ENCODE measurements around the gene ATXN1.

Gene ATXN1

GRCh38 chr6:16677458-16677857 lies 83.8 kb downstream of the ATXN1 start:
- no peak overlapping the region for H2BK15ac ChIP-seq (replicated peaks; ENCODE audit: low read depth)
- no peaks in the 10 kb centered on the region for H3K4me1 ChIP-seq (ENCODE audit: control insufficient read depth, low read depth, low read length)
- peak; percentile 4 for DNase-seq
- WGBS (ENCODE audit: extremely low coverage, insufficient coverage, low lambda C conversion rate): no CpG with 5 or more reads among the region's 2 CpGs
- H3K36me3 ChIP-seq (ENCODE audit: control insufficient read depth, insufficient read depth, low read length): no peaks in the 10 kb centered on the region
- no peak overlapping the region for H3K4me3 ChIP-seq (ENCODE audit: low read length)
- no peak overlapping the region for H3K18ac ChIP-seq (ENCODE audit: low read length)
- H3K27ac ChIP-seq (ENCODE audit: low read depth, low read length): no peak overlapping the region
- H2AK5ac ChIP-seq (ENCODE audit: low read length): no peak overlapping the region
- H3K23ac ChIP-seq (ENCODE audit: low read length): no peak overlapping the region
- no peaks in the 10 kb centered on the region for H3K79me2 ChIP-seq (ENCODE audit: control insufficient read depth, insufficient read depth, low read length)
- H3K79me1 ChIP-seq (ENCODE audit: low read length): no peaks in the 10 kb centered on the region
- no peak overlapping the region for H4K8ac ChIP-seq (ENCODE audit: low read depth, low read length)
- H3K4ac ChIP-seq (ENCODE audit: low read depth, low read length): no peak overlapping the region
- H2BK120ac ChIP-seq (ENCODE audit: low read depth, low read length): no peak overlapping the region
- H3K56ac ChIP-seq (ENCODE audit: low read length): no peak overlapping the region
- H3K9ac ChIP-seq (ENCODE audit: low read length): no peak overlapping the region
- H2BK5ac ChIP-seq (ENCODE audit: low read length): no peak overlapping the region
- H3K27me3 ChIP-seq (ENCODE audit: insufficient read depth, low read length, poor library complexity): no peaks in the 10 kb centered on the region
- no peak overlapping the region for H4K5ac ChIP-seq (ENCODE audit: low read length)
- no peak overlapping the region for H3K4me2 ChIP-seq (ENCODE audit: low read length)

GRCh38 chr6:16676978-16677377 lies 84.3 kb downstream of the ATXN1 start:
- no peak overlapping the region for H2BK120ac ChIP-seq (ENCODE audit: low read depth, low read length)
- no peak overlapping the region for H3K27ac ChIP-seq (ENCODE audit: low read depth, low read length)
- DNase-seq: peak; percentile 88
- H2BK5ac ChIP-seq (ENCODE audit: low read length): no peak overlapping the region
- peaks cover 2% of the 10 kb centered on the region for H3K4me1 ChIP-seq (ENCODE audit: control insufficient read depth, low read depth, low read length)
- H3K4ac ChIP-seq (ENCODE audit: low read depth, low read length): no peak overlapping the region
- H2BK15ac ChIP-seq (replicated peaks; ENCODE audit: low read depth): no peak overlapping the region
- no peak overlapping the region for H3K4me2 ChIP-seq (ENCODE audit: low read length)
- H3K79me2 ChIP-seq (ENCODE audit: control insufficient read depth, insufficient read depth, low read length): no peaks in the 10 kb centered on the region
- H3K23ac ChIP-seq (ENCODE audit: low read length): no peak overlapping the region
- H3K4me3 ChIP-seq (ENCODE audit: low read length): no peak overlapping the region
- H4K5ac ChIP-seq (ENCODE audit: low read length): no peak overlapping the region
- WGBS (ENCODE audit: extremely low coverage, insufficient coverage, low lambda C conversion rate): no CpG with 5 or more reads among the region's 6 CpGs
- H3K9ac ChIP-seq (ENCODE audit: low read length): no peak overlapping the region
- no peaks in the 10 kb centered on the region for H3K36me3 ChIP-seq (ENCODE audit: control insufficient read depth, insufficient read depth, low read length)
- no peaks in the 10 kb centered on the region for H3K79me1 ChIP-seq (ENCODE audit: low read length)
- H4K8ac ChIP-seq (ENCODE audit: low read depth, low read length): no peak overlapping the region
- H3K18ac ChIP-seq (ENCODE audit: low read length): no peak overlapping the region
- H2AK5ac ChIP-seq (ENCODE audit: low read length): no peak overlapping the region
- H3K27me3 ChIP-seq (ENCODE audit: insufficient read depth, low read length, poor library complexity): no peaks in the 10 kb centered on the region
- H3K56ac ChIP-seq (ENCODE audit: low read length): no peak overlapping the region

GRCh38 chr6:16676376-16676775 lies 84.9 kb downstream of the ATXN1 start:
- no peaks in the 10 kb centered on the region for H3K27me3 ChIP-seq (ENCODE audit: insufficient read depth, low read length, poor library complexity)
- no peak overlapping the region for H3K4ac ChIP-seq (ENCODE audit: low read depth, low read length)
- no peak overlapping the region for H4K5ac ChIP-seq (ENCODE audit: low read length)
- no peaks in the 10 kb centered on the region for H3K79me2 ChIP-seq (ENCODE audit: control insufficient read depth, insufficient read depth, low read length)
- H3K36me3 ChIP-seq (ENCODE audit: control insufficient read depth, insufficient read depth, low read length): no peaks in the 10 kb centered on the region
- peaks cover 2% of the 10 kb centered on the region for H3K4me1 ChIP-seq (ENCODE audit: control insufficient read depth, low read depth, low read length)
- H2BK5ac ChIP-seq (ENCODE audit: low read length): no peak overlapping the region
- no peak overlapping the region for H3K23ac ChIP-seq (ENCODE audit: low read length)
- no peak overlapping the region for H2BK120ac ChIP-seq (ENCODE audit: low read depth, low read length)
- no peak overlapping the region for H3K56ac ChIP-seq (ENCODE audit: low read length)
- no peaks in the 10 kb centered on the region for H3K79me1 ChIP-seq (ENCODE audit: low read length)
- no peak overlapping the region for H2AK5ac ChIP-seq (ENCODE audit: low read length)
- H3K18ac ChIP-seq (ENCODE audit: low read length): no peak overlapping the region
- no peak overlapping the region for H4K8ac ChIP-seq (ENCODE audit: low read depth, low read length)
- no CpG with 5 or more reads among the region's 2 CpGs for WGBS (ENCODE audit: extremely low coverage, insufficient coverage, low lambda C conversion rate)
- no peak overlapping the region for H3K4me2 ChIP-seq (ENCODE audit: low read length)
- H2BK15ac ChIP-seq (replicated peaks; ENCODE audit: low read depth): no peak overlapping the region
- DNase-seq: no peak
- H3K9ac ChIP-seq (ENCODE audit: low read length): no peak overlapping the region
- no peak overlapping the region for H3K27ac ChIP-seq (ENCODE audit: low read depth, low read length)
- H3K4me3 ChIP-seq (ENCODE audit: low read length): no peak overlapping the region

GRCh38 chr6:16674801-16675392 lies 86.4 kb downstream of the ATXN1 start:
- Histone ChIP-seq H2AK5ac (ENCODE audit: low read length) (no peak overlapping the region), H4K5ac (ENCODE audit: low read length) (no peak overlapping the region), H2BK15ac (replicated peaks; ENCODE audit: low read depth) (no peak overlapping the region), H3K18ac (ENCODE audit: low read length) (peak overlapping the region; percentile 30), H3K9ac (ENCODE audit: low read length) (no peak overlapping the region), H3K4ac (ENCODE audit: low read depth, low read length) (no peak overlapping the region), H3K79me2 (ENCODE audit: control insufficient read depth, insufficient read depth, low read length) (no peaks in the 10 kb centered on the region), H3K27me3 (ENCODE audit: insufficient read depth, low read length, poor library complexity) (no peaks in the 10 kb centered on the region), H3K4me1 (ENCODE audit: control insufficient read depth, low read depth, low read length) (peaks cover 2% of the 10 kb centered on the region), H3K4me3 (ENCODE audit: low read length) (no peak overlapping the region), H3K79me1 (ENCODE audit: low read length) (no peaks in the 10 kb centered on the region), H4K8ac (ENCODE audit: low read depth, low read length) (no peak overlapping the region), H2BK120ac (ENCODE audit: low read depth, low read length) (no peak overlapping the region), H3K27ac (ENCODE audit: low read depth, low read length) (no peak overlapping the region), H3K36me3 (ENCODE audit: control insufficient read depth, insufficient read depth, low read length) (no peaks in the 10 kb centered on the region), H3K56ac (ENCODE audit: low read length) (no peak overlapping the region), H3K23ac (ENCODE audit: low read length) (no peak overlapping the region), H3K4me2 (ENCODE audit: low read length) (no peak overlapping the region), H2BK5ac (ENCODE audit: low read length) (no peak overlapping the region)
- DNase-seq: peak; percentile 33
- WGBS (ENCODE audit: extremely low coverage, insufficient coverage, low lambda C conversion rate): no CpG with 5 or more reads among the region's 4 CpGs

- Histone ChIP-seq H3K36me3 (ENCODE audit: control insufficient read depth, insufficient read depth, low read length) (no peaks in the 10 kb centered on the region), H3K79me2 (ENCODE audit: control insufficient read depth, insufficient read depth, low read length) (no peaks in the 10 kb centered on the region), H3K27ac (ENCODE audit: low read depth, low read length) (no peak overlapping the region), H4K8ac (ENCODE audit: low read depth, low read length) (no peak overlapping the region), H3K56ac (ENCODE audit: low read length) (no peak overlapping the region), H3K23ac (ENCODE audit: low read length) (no peak overlapping the region), H2BK15ac (replicated peaks; ENCODE audit: low read depth) (no peak overlapping the region), H3K27me3 (ENCODE audit: insufficient read depth, low read length, poor library complexity) (no peaks in the 10 kb centered on the region), H3K18ac (ENCODE audit: low read length) (no peak overlapping the region), H2BK120ac (ENCODE audit: low read depth, low read length) (no peak overlapping the region), H3K4me3 (ENCODE audit: low read length) (no peak overlapping the region), H3K9ac (ENCODE audit: low read length) (no peak overlapping the region), H3K79me1 (ENCODE audit: low read length) (no peaks in the 10 kb centered on the region), H2AK5ac (ENCODE audit: low read length) (no peak overlapping the region), H3K4me1 (ENCODE audit: control insufficient read depth, low read depth, low read length) (peaks cover 2% of the 10 kb centered on the region), H4K5ac (ENCODE audit: low read length) (no peak overlapping the region), H3K4ac (ENCODE audit: low read depth, low read length) (no peak overlapping the region), H2BK5ac (ENCODE audit: low read length) (no peak overlapping the region), H3K4me2 (ENCODE audit: low read length) (no peak overlapping the region)
- DNase-seq: no peak
- no CpG with 5 or more reads among the region's 9 CpGs for WGBS (ENCODE audit: extremely low coverage, insufficient coverage, low lambda C conversion rate)
Measured at GRCh38 chr6:16673011-16673797, 88.1 kb downstream of the ATXN1 start.
